Measurements from ENCODE around the gene RUNX2. TPM values are rescaled to one million over a fixed set of nuclear protein-coding genes. Genes with fewer than 3 reads are reported as not detected.
A peak's percentile ranks its signal among the peaks of the same experiment; 100 is the strongest.
"Not testable (repeated sequence)": the region's sequence is repeated elsewhere in the genome, so short reads cannot be mapped to it uniquely, and the experiment has no call there.

Gene RUNX2
- total RNA-seq (2022) (8.1 and 9.3 TPM in 2 replicates), Bru-seq, nascent RNA (percentile 53 among the genes with signal in this experiment), BruChase-seq, experiment 1, labeled RNA remaining after a 6-hour chase (percentile 38 among the genes with signal in this experiment), BruChase-seq, experiment 2, labeled RNA remaining after a 2-hour chase (percentile 42 among the genes with signal in this experiment)
- long read RNA-seq, full-length matches to known transcripts, result 7 of 18 reads
- long read RNA-seq, partial matches to known transcripts, result 2 of 18 reads
- long read RNA-seq, other reads (novel, unspliced or antisense), result 9 of 18 reads

DNA sequence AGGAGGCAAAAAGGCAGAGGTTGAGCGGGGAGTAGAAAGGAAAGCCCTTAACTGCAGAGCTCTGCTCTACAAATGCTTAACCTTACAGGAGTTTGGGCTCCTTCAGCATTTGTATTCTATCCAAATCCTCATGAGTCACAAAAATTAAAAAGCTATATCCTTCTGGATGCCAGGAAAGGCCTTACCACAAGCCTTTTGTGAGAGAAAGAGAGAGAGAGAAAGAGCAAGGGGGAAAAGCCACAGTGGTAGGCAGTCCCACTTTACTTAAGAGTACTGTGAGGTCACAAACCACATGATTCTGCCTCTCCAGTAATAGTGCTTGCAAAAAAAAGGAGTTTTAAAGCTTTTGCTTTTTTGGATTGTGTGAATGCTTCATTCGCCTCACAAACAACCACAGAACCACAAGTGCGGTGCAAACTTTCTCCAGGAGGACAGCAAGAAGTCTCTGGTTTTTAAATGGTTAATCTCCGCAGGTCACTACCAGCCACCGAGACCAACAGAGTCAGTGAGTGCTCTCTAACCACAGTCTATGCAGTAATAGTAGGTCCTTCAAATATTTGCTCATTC, at the start of gene RUNX2:
TSS of gene RUNX2 (plus strand) at position 375 of the 567 bp plus-strand sequence. CDS start 397 bp downstream, outside the sequence.
- Mint-ChIP-seq H3K4me3 (ENCODE audit: unreplicated experiment) (no peak within 1 kb of the TSS), H3K9me3 (ENCODE audit: unreplicated experiment) (no peaks in the 10 kb centered on the region), H3K27me3 (ENCODE audit: insufficient read depth, unreplicated experiment) (no peaks in the 10 kb centered on the region), H3K4me1 (ENCODE audit: insufficient read depth, unreplicated experiment) (peaks cover 11% of the 10 kb centered on the region), H3K27ac (ENCODE audit: low read depth, unreplicated experiment) (no peak within 1 kb of the TSS), H3K36me3 (ENCODE audit: insufficient read depth, unreplicated experiment) (no peaks in the 10 kb centered on the region)
- TF ChIP-seq CTCF (IDR thresholded peaks at IDR 0.05; ENCODE audit: unreplicated experiment), result no peak
- CTCF ChIA-PET, result no interaction called here
- peak; percentile 25 for DNase-seq (ENCODE audit: unreplicated experiment)
- POLR2A ChIA-PET, result interaction anchor here (1.2 to 1.3 kb wide), 2 partner anchors 37 to 49 kb away, joined by 3 read pairs; partner anchors contain the start of gene SUPT3H
- intact Hi-C loops (cut with micrococcal nuclease), result no loop called here
- BruUV-seq (replicated peaks), result no TSS peak

- ChIA-PET CTCF (no interaction called here), POLR2A (no interaction called here)
- H3K4me3 Mint-ChIP-seq (ENCODE audit: unreplicated experiment), result no peak overlapping the region
- H3K27ac Mint-ChIP-seq (ENCODE audit: low read depth, unreplicated experiment), result no peak overlapping the region
- intact Hi-C loops (cut with micrococcal nuclease), result no loop called here
- no peak for DNase-seq (ENCODE audit: unreplicated experiment)
- BruUV-seq (replicated peaks), result no TSS peak
- H3K9me3 Mint-ChIP-seq (ENCODE audit: unreplicated experiment), result no peaks in the 10 kb centered on the region
- no peaks in the 10 kb centered on the region for H3K27me3 Mint-ChIP-seq (ENCODE audit: insufficient read depth, unreplicated experiment)
- no peak for TF ChIP-seq CTCF (IDR thresholded peaks at IDR 0.05; ENCODE audit: unreplicated experiment)
- no peaks in the 10 kb centered on the region for H3K36me3 Mint-ChIP-seq (ENCODE audit: insufficient read depth, unreplicated experiment)
- H3K4me1 Mint-ChIP-seq (ENCODE audit: insufficient read depth, unreplicated experiment), result peaks cover 5% of the 10 kb centered on the region
Observed at GRCh38 chr6:45278367-45278766, 49.8 kb upstream of the RUNX2 start.

DNA sequence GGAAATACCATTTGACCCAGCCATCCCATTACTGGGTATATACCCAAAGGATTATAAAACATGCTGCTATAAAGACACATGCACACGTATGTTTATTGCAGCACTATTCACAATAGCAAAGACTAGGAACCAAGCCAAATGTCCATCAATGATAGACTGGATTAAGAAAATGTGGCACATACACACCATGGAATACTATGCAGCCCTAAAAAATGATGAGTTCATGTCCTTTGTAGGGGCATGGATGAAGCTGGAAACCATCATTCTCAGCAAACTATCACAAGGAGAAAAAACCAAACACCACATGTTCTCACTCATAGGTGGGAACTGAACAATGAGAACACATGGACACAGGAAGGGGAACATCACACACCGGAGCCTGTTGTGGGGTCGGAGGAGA, 41.4 kb upstream of the RUNX2 start:
- H3K27me3 Mint-ChIP-seq (ENCODE audit: insufficient read depth, unreplicated experiment); intact Hi-C loops (cut with micrococcal nuclease); BruUV-seq (replicated peaks); POLR2A ChIA-PET; H3K9me3 Mint-ChIP-seq (ENCODE audit: unreplicated experiment); H3K4me1 Mint-ChIP-seq (ENCODE audit: insufficient read depth, unreplicated experiment); CTCF ChIA-PET; H3K4me3 Mint-ChIP-seq (ENCODE audit: unreplicated experiment); DNase-seq (ENCODE audit: unreplicated experiment); H3K27ac Mint-ChIP-seq (ENCODE audit: low read depth, unreplicated experiment); H3K36me3 Mint-ChIP-seq (ENCODE audit: insufficient read depth, unreplicated experiment): not testable (repeated sequence)

DNA sequence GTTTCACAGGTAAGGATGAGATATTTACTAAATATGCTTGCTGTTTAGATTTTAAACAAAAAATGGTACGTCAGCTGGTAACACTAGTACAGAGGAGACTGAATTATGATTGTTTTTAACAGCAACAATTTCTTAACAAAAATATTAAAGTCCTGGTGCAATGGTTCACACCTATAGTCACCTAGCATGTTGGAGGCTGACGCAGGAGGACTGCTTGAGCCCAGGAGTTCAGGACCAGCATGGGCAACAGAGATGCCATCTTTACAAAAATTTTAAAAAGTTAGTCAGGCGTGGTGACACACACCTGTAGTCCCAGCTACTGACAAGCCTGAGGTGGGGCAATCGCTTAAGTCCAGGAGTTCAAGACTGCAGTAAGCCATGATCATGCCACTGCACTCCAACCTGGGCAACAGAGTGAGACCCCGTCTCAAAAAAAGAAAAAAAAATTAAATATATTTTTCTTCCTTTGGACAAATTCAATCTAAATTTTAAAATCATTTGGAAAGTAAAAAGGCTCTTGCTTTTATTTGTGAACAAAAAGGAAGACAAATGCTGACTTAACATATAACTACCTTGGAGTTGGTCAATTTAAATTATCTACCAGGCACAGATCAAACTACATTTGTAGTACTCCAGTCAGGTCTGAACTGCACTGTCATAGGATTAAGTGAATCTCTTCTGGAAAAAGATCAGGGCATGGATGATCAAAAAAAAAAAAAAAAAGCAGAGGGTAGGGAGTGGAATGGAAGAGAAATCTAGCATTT, 38.2 kb upstream of the RUNX2 start:
- H3K4me1 Mint-ChIP-seq (ENCODE audit: insufficient read depth, unreplicated experiment), result no peaks in the 10 kb centered on the region

More for the DNA sequence above, 38.2 kb upstream of the RUNX2 start:
- no peaks in the 10 kb centered on the region for H3K36me3 Mint-ChIP-seq (ENCODE audit: insufficient read depth, unreplicated experiment)
- no peaks in the 10 kb centered on the region for H3K9me3 Mint-ChIP-seq (ENCODE audit: unreplicated experiment)
- no peak for TF ChIP-seq CTCF (IDR thresholded peaks at IDR 0.05; ENCODE audit: unreplicated experiment)
- H3K4me3 Mint-ChIP-seq (ENCODE audit: unreplicated experiment), result no peak overlapping the region
- ChIA-PET POLR2A (interaction anchor here (1.4 kb wide), 1 partner anchor 38 kb away, joined by 3 read pairs; the partner anchor contains the start of gene RUNX2), CTCF (interaction anchor here (0.6 kb wide), 1 partner anchor 621 kb away, joined by 3 read pairs; no protein-coding TSS in a partner anchor)
- no TSS peak for BruUV-seq (replicated peaks)
- no peak for DNase-seq (ENCODE audit: unreplicated experiment)
- no peak overlapping the region for H3K27ac Mint-ChIP-seq (ENCODE audit: low read depth, unreplicated experiment)
- H3K27me3 Mint-ChIP-seq (ENCODE audit: insufficient read depth, unreplicated experiment), result no peaks in the 10 kb centered on the region
- intact Hi-C loops (cut with micrococcal nuclease), result no loop called here
